Spleen (tissue), 11 donors: Measurements from ENCODE around the gene EML3. TPM values are rescaled to one million over a fixed set of nuclear protein-coding genes. Genes with fewer than 3 reads are reported as not detected.

Experiments
- DNase-seq: peaks from one replicate; pipeline ENCODE4 v3.0.0-alpha.2; 2020
- H3K27ac ChIP-seq, 8 donors: fragments of 200-600 bp; sonication (generic) in 7 of 8; 1 replicate in 4 of 8; 2 replicates in 4 of 8; pipeline versions ENCODE4 v1.5.0 to v1.8.0; 2016 to 2021; ENCODE audit warnings: inconsistent platforms in 4 of 8, mild to moderate bottlenecking in 4 of 8, moderate library complexity in 1 of 8
- H3K27me3 ChIP-seq, 7 donors: fragments of 200-600 bp; sonication (generic) in 6 of 7; replicated peaks in 1 of 7; 1 replicate in 4 of 7; 2 replicates in 3 of 7; pipeline versions ENCODE4 v1.5.0 to v1.8.0; 2016 to 2021; ENCODE audit warnings: inconsistent platforms in 3 of 7, mild to moderate bottlenecking in 1 of 7
- H3K36me3 ChIP-seq, 6 donors: fragments of 200-600 bp; sonication (generic) in 5 of 6; 1 replicate in 4 of 6; 2 replicates in 2 of 6; pipeline versions ENCODE4 v1.5.0 to v1.8.0; 2016 to 2021; ENCODE audit warnings: inconsistent platforms in 2 of 6
- H3K4me1 ChIP-seq, 6 donors: fragments of 200-600 bp; sonication (generic) in 5 of 6; 1 replicate in 3 of 6; 2 replicates in 3 of 6; pipeline versions ENCODE4 v1.5.0 to v1.8.0; 2016 to 2021; ENCODE audit warnings: inconsistent platforms in 3 of 6
- H3K4me3 ChIP-seq, 8 donors: fragments of 200-600 bp; sonication (generic) in 7 of 8; 1 replicate in 4 of 8; 2 replicates in 4 of 8; pipeline versions ENCODE4 v1.5.0 to v1.8.0; 2016 to 2021; ENCODE audit warnings: inconsistent platforms in 4 of 8, mild to moderate bottlenecking in 4 of 8, moderate library complexity in 2 of 8
- H3K9me3 ChIP-seq, 8 donors: fragments of 200-600 bp; sonication (generic) in 7 of 8; 1 replicate in 4 of 8; 2 replicates in 4 of 8; pipeline versions ENCODE4 v1.5.0 to v1.8.0; 2016 to 2021; ENCODE audit warnings: inconsistent platforms in 4 of 8
- CTCF ChIP-seq, 11 experiments: fragments of 200-600 bp in 7 of 11; fragments of 450-650 bp in 4 of 11; sonication (generic) in 4 of 11; IDR thresholded peaks in 8 of 11; conservative IDR thresholded peaks in 3 of 11; 1 replicate in 7 of 11; 2 replicates in 4 of 11; pipeline versions ENCODE4 v1.4.0 to v1.8.0; 2016 to 2021; ENCODE audit warnings: antibody characterized with exemption in 11 of 11, inconsistent platforms in 4 of 11, mild to moderate bottlenecking in 1 of 11
- POLR2A ChIP-seq, 3 donors: fragments of 450-650 bp; IDR thresholded peaks; one replicate each; pipeline ENCODE4 v1.5.1; 2017; ENCODE audit warnings: antibody characterized with exemption in 3 of 3, mild to moderate bottlenecking in 1 of 3
- POLR2AphosphoS5 ChIP-seq, 3 donors: sonication (generic); formaldehyde crosslinking; IDR thresholded peaks; one replicate each; pipeline ENCODE4 v1.5.1; 2017; ENCODE audit warnings: antibody characterized with exemption in 3 of 3
- WGBS, 5 donors: extraction: QIAGEN DNeasy Blood & Tissue Kit in 3 of 5; methylation state at CpG; one replicate each; pipeline versions ENCODE4 v1.1.5 to v1.1.7; 2013 to 2018; 5-methylcytosine and 5-hydroxymethylcytosine counted together
- intact Hi-C: fragments of 100-400 bp; cut with DNase I; formaldehyde crosslinking; loops from one replicate; pipeline ENCODE4 v1.15.0; 2023; ENCODE audit warnings: low total_unique reads
- microRNA-seq, 3 donors: library from miRNA; unstranded; fragments of <30 nt; microRNA quantifications; one replicate each; pipeline versions ENCODE4 to v1.1.0, GENCODE V29; 2019 to 2020
- polyA plus RNA-seq, 3 donors: library from polyadenylated mRNA; stranded (reverse); fragments of 200-250 nt; gene quantifications; one replicate each; pipeline ENCODE4 v1.2.1, GENCODE V29; 2013
- small RNA-seq, 4 donors: library from RNA; depleted of rRNA; stranded (forward); fragments of <200 nt; gene quantifications; one replicate each; pipeline ENCODE3, GENCODE V24; 2016
- total RNA-seq, 7 donors: library from RNA; depleted of rRNA in 3 of 7; stranded (reverse); fragments of >200 nt in 3 of 7; fragmentation: NEBNext Ultra II Directional in 4 of 7; extraction: Animal tissue kit (Norgen Biotek cat#: 25700) in 4 of 7; gene quantifications; one replicate each; pipeline versions ENCODE4 v1.1.0 to v1.2.1, GENCODE V29; 2016 to 2021
- donor health status: healthy with polysubstance abuse.
- donor health status: DM: no; HTN: no; CAD: no; lungs with moderate emphysema.
- donor health status: DM: no; HTN: no; CAD: no.
- donor health status: Bipolar disorder and iron deficiency.
- donor health status: healthy.
- donor health status: DM: no; HTN: no; CAD: no.
- donor health status: DM: yes; HTN: yes; CAD: no.

The EML3 gene
- total and polyA plus RNA-seq, 10 donors: 46.7 to 159 (median 112) TPM

- H3K27me3 ChIP-seq: no peaks in the 10 kb centered on the region
- H3K4me3 ChIP-seq: peak overlapping the region in 1 of 8 donors; percentile 24
- H3K36me3 ChIP-seq: peaks cover 0 to 18% (median 10%) of the 10 kb centered on the region in 6 donors
- peak overlapping the region; percentile 80 to 95 (median 86) for H3K27ac ChIP-seq
- peaks cover 68 to 97% (median 81%) of the 10 kb centered on the region in 6 donors for H3K4me1 ChIP-seq
- WGBS, 5 donors: 73 to 88% (median 79%) methylated on average over 8 of the region's 8 CpGs
- H3K9me3 ChIP-seq: no peaks in the 10 kb centered on the region
- no peak for DNase-seq
- intact Hi-C loops: no loop called here
- TF ChIP-seq POLR2A (IDR thresholded peaks at IDR 0.05): no peak
- no peak for TF ChIP-seq POLR2AphosphoS5 (IDR thresholded peaks at IDR 0.05)
- no peak for TF ChIP-seq CTCF (IDR thresholded peaks at IDR 0.05 in 8 of 11, conservative IDR thresholded peaks at IDR 0.05 in 3 of 11)
Observed at GRCh38 chr11:62553839-62554361, 58.7 kb downstream of the EML3 start.

GRCh38 chr11:62553080-62553838 lies 59.3 kb downstream of the EML3 start:
- Histone ChIP-seq H3K4me3 (peak overlapping the region in 2 of 8 donors; percentile 9 to 24), H3K27me3 (no peaks in the 10 kb centered on the region), H3K4me1 (peaks cover 68 to 91% (median 77%) of the 10 kb centered on the region in 6 donors), H3K27ac (peak overlapping the region; percentile 80 to 95 (median 86)), H3K36me3 (peaks cover 0 to 11% (median 4%) of the 10 kb centered on the region in 6 donors), H3K9me3 (no peaks in the 10 kb centered on the region)
- peak; percentile 85 for DNase-seq
- no peak for TF ChIP-seq POLR2A (IDR thresholded peaks at IDR 0.05)
- TF ChIP-seq CTCF (IDR thresholded peaks at IDR 0.05 in 8 of 11, conservative IDR thresholded peaks at IDR 0.05 in 3 of 11): no peak
- peak; percentile 63 to 78 (median 70) for TF ChIP-seq POLR2AphosphoS5 (IDR thresholded peaks at IDR 0.05)
- 11 to 28% (median 15%) methylated on average over 14 to 15 of the region's 15 CpGs for WGBS, 5 donors
- intact Hi-C loops: no loop called here

GRCh38 chr11:62552485-62553079 lies 60.0 kb downstream of the EML3 start:
- no peak for DNase-seq
- WGBS, 5 donors: 43 to 57% (median 49%) methylated on average over 4 of the region's 4 CpGs
- Histone ChIP-seq H3K27ac (peak overlapping the region; percentile 80 to 95 (median 86)), H3K27me3 (peaks cover 0 to 3% (median 0%) of the 10 kb centered on the region in 7 donors), H3K9me3 (no peaks in the 10 kb centered on the region), H3K36me3 (peaks cover 0 to 5% (median 0%) of the 10 kb centered on the region in 6 donors), H3K4me3 (peak overlapping the region in 1 of 8 donors; percentile 24), H3K4me1 (peaks cover 64 to 89% (median 76%) of the 10 kb centered on the region in 6 donors)
- TF ChIP-seq POLR2A (IDR thresholded peaks at IDR 0.05): no peak
- TF ChIP-seq CTCF (IDR thresholded peaks at IDR 0.05 in 8 of 11, conservative IDR thresholded peaks at IDR 0.05 in 3 of 11): no peak
- no peak for TF ChIP-seq POLR2AphosphoS5 (IDR thresholded peaks at IDR 0.05)
- intact Hi-C loops: no loop called here

Small RNAs within 50 kb of the gene (microRNA-seq; reads per million reads assigned to microRNA genes)
- 0.70 to 1.1 (median 1.1) reads per million in 3 donors for gene MIR6747

Small RNAs within 50 kb of the gene (small RNA-seq; reads per million reads assigned to genes)
- gene AP001458.1 (0 reads per million in 4 donors), gene EEF1G (0 reads per million in 4 donors), gene MIR6747 (0 to 0.06 (median 0) reads per million in 4 donors)

Other genes starting within 250 kb of the EML3 start
- not detected for gene SCGB1A1, start 193.7 kb downstream of the EML3 start, total RNA-seq
- under 1 TPM in 1 of 3 donors, not detected in 2; 0.35 TPM for gene SCGB1A1, start 193.7 kb downstream of the EML3 start, polyA plus RNA-seq
- 100 to 1,000 TPM; 168 to 370 (median 289) TPM for gene AHNAK, start 66.0 kb downstream of the EML3 start, total RNA-seq
- gene AHNAK, start 66.0 kb downstream of the EML3 start, polyA plus RNA-seq: 10 to 100 TPM; 11.8 to 24.0 (median 12.0) TPM
- gene EEF1G, start 38.9 kb downstream of the EML3 start, total RNA-seq: 1,000 to 10,000 TPM in 6 of 7 donors, 100 to 1,000 TPM in 1; 989 to 1,475 (median 1,270) TPM
- 1,000 to 10,000 TPM; 2,364 to 2,501 (median 2,474) TPM for gene EEF1G, start 38.9 kb downstream of the EML3 start, polyA plus RNA-seq
- 10 to 100 TPM; 14.4 to 30.9 (median 20.1) TPM for gene TUT1, start 21.3 kb downstream of the EML3 start, total RNA-seq
- gene TUT1, start 21.3 kb downstream of the EML3 start, polyA plus RNA-seq: 10 to 100 TPM; 14.5 to 24.1 (median 16.1) TPM
- gene MTA2, start 10.9 kb downstream of the EML3 start, total RNA-seq: 100 to 1,000 TPM; 102 to 154 (median 114) TPM
- 10 to 100 TPM; 55.3 to 94.6 (median 58.5) TPM for gene MTA2, start 10.9 kb downstream of the EML3 start, polyA plus RNA-seq
- gene ROM1, start 482 bp upstream of the EML3 start, total RNA-seq: 1 to 10 TPM; 4.3 to 8.8 (median 5.6) TPM
- 10 to 100 TPM in 1 of 3 donors, 1 to 10 TPM in 2; 4.2 to 15.0 (median 6.1) TPM for gene ROM1, start 482 bp upstream of the EML3 start, polyA plus RNA-seq
- gene B3GAT3, start 9.2 kb upstream of the EML3 start, total RNA-seq: 10 to 100 TPM; 25.2 to 43.7 (median 37.1) TPM
- 10 to 100 TPM; 41.9 to 65.7 (median 63.1) TPM for gene B3GAT3, start 9.2 kb upstream of the EML3 start, polyA plus RNA-seq
- 100 to 1,000 TPM; 122 to 245 (median 198) TPM for gene GANAB, start 33.8 kb upstream of the EML3 start, total RNA-seq
- gene GANAB, start 33.8 kb upstream of the EML3 start, polyA plus RNA-seq: 10 to 100 TPM; 49.0 to 72.4 (median 53.6) TPM
- 10 to 100 TPM; 16.9 to 34.5 (median 24.8) TPM for gene INTS5, start 40.5 kb upstream of the EML3 start, total RNA-seq
- gene INTS5, start 40.5 kb upstream of the EML3 start, polyA plus RNA-seq: 10 to 100 TPM in 1 of 3 donors, 1 to 10 TPM in 2; 4.4 to 13.7 (median 7.0) TPM
- gene C11orf98, start 52.4 kb upstream of the EML3 start, total RNA-seq: 10 to 100 TPM; 30.9 to 43.7 (median 42.5) TPM
- gene C11orf98, start 52.4 kb upstream of the EML3 start, polyA plus RNA-seq: 100 to 1,000 TPM; 144 to 164 (median 152) TPM
- 10 to 100 TPM in 6 of 7 donors, 1 to 10 TPM in 1; 3.0 to 19.4 (median 13.2) TPM for gene CSKMT, start 52.5 kb upstream of the EML3 start, total RNA-seq
- 10 to 100 TPM; 32.6 to 59.4 (median 40.3) TPM for gene CSKMT, start 52.5 kb upstream of the EML3 start, polyA plus RNA-seq
- gene UQCC3, start 58.9 kb upstream of the EML3 start, total RNA-seq: 1 to 10 TPM; 4.9 to 6.5 (median 5.9) TPM
- 10 to 100 TPM; 20.2 to 23.7 (median 23.3) TPM for gene UQCC3, start 58.9 kb upstream of the EML3 start, polyA plus RNA-seq
- gene LBHD1, start 59.5 kb upstream of the EML3 start, total RNA-seq: 10 to 100 TPM in 6 of 7 donors, 1 to 10 TPM in 1; 10.0 to 20.2 (median 12.8) TPM
- gene LBHD1, start 59.5 kb upstream of the EML3 start, polyA plus RNA-seq: 10 to 100 TPM in 2 of 3 donors, 1 to 10 TPM in 1; 7.3 to 21.2 (median 15.1) TPM
- 100 to 1,000 TPM in 6 of 7 donors, 10 to 100 TPM in 1; 93.8 to 158 (median 128) TPM for gene UBXN1, start 66.3 kb upstream of the EML3 start, total RNA-seq
- 100 to 1,000 TPM; 198 to 209 (median 203) TPM for gene UBXN1, start 66.3 kb upstream of the EML3 start, polyA plus RNA-seq
- gene LRRN4CL, start 76.8 kb upstream of the EML3 start, total RNA-seq: not detected
- under 1 TPM; 0.04 to 0.48 (median 0.17) TPM for gene LRRN4CL, start 76.8 kb upstream of the EML3 start, polyA plus RNA-seq
- gene BSCL2, start 94.6 kb upstream of the EML3 start, total RNA-seq: 10 to 100 TPM; 25.6 to 66.0 (median 34.4) TPM
- gene BSCL2, start 94.6 kb upstream of the EML3 start, polyA plus RNA-seq: 10 to 100 TPM; 47.7 to 62.6 (median 47.8) TPM
- gene GNG3, start 94.9 kb upstream of the EML3 start, total RNA-seq: not detected
- gene GNG3, start 94.9 kb upstream of the EML3 start, polyA plus RNA-seq: under 1 TPM in 2 of 3 donors, not detected in 1; 0.12 to 0.13 TPM
- gene HNRNPUL2, start 114.7 kb upstream of the EML3 start, total RNA-seq: 10 to 100 TPM; 39.3 to 62.8 (median 48.5) TPM
- 10 to 100 TPM; 26.4 to 37.1 (median 29.3) TPM for gene HNRNPUL2, start 114.7 kb upstream of the EML3 start, polyA plus RNA-seq
- 10 to 100 TPM; 25.4 to 47.1 (median 30.5) TPM for gene TTC9C, start 115.7 kb upstream of the EML3 start, total RNA-seq
- 10 to 100 TPM; 27.8 to 35.6 (median 33.4) TPM for gene TTC9C, start 115.7 kb upstream of the EML3 start, polyA plus RNA-seq
- gene ZBTB3, start 141.4 kb upstream of the EML3 start, total RNA-seq: 10 to 100 TPM in 5 of 7 donors, 1 to 10 TPM in 2; 6.6 to 14.5 (median 11.1) TPM
- 1 to 10 TPM; 3.2 to 4.9 (median 3.9) TPM for gene ZBTB3, start 141.4 kb upstream of the EML3 start, polyA plus RNA-seq
- 10 to 100 TPM; 52.1 to 74.0 (median 60.2) TPM for gene POLR2G, start 148.8 kb upstream of the EML3 start, total RNA-seq
- gene POLR2G, start 148.8 kb upstream of the EML3 start, polyA plus RNA-seq: 100 to 1,000 TPM; 129 to 153 (median 135) TPM
- 10 to 100 TPM; 16.6 to 28.8 (median 23.7) TPM for gene TAF6L, start 158.6 kb upstream of the EML3 start, total RNA-seq
- gene TAF6L, start 158.6 kb upstream of the EML3 start, polyA plus RNA-seq: 10 to 100 TPM; 11.9 to 37.5 (median 21.1) TPM
- 10 to 100 TPM; 39.0 to 80.8 (median 48.3) TPM for gene TMEM179B, start 174.6 kb upstream of the EML3 start, total RNA-seq
- 10 to 100 TPM; 46.1 to 57.1 (median 54.6) TPM for gene TMEM179B, start 174.6 kb upstream of the EML3 start, polyA plus RNA-seq
- gene TMEM223, start 179.2 kb upstream of the EML3 start, total RNA-seq: 10 to 100 TPM; 11.2 to 27.8 (median 13.6) TPM
- gene TMEM223, start 179.2 kb upstream of the EML3 start, polyA plus RNA-seq: 10 to 100 TPM; 19.0 to 32.8 (median 25.0) TPM
- gene NXF1, start 192.7 kb upstream of the EML3 start, total RNA-seq: 100 to 1,000 TPM in 4 of 7 donors, 10 to 100 TPM in 3; 87.7 to 125 (median 118) TPM
- gene NXF1, start 192.7 kb upstream of the EML3 start, polyA plus RNA-seq: 100 to 1,000 TPM in 2 of 3 donors, 10 to 100 TPM in 1; 83.1 to 271 (median 194) TPM
- gene STX5, start 219.3 kb upstream of the EML3 start, total RNA-seq: 10 to 100 TPM; 40.5 to 50.7 (median 43.7) TPM
- 10 to 100 TPM; 20.9 to 27.0 (median 23.5) TPM for gene STX5, start 219.3 kb upstream of the EML3 start, polyA plus RNA-seq
- not detected for gene TEX54, start 220.1 kb upstream of the EML3 start, total RNA-seq
- gene TEX54, start 220.1 kb upstream of the EML3 start, polyA plus RNA-seq: not detected
- gene WDR74, start 226.8 kb upstream of the EML3 start, total RNA-seq: 10 to 100 TPM; 29.0 to 62.2 (median 46.4) TPM
- 10 to 100 TPM; 56.0 to 66.2 (median 60.1) TPM for gene WDR74, start 226.8 kb upstream of the EML3 start, polyA plus RNA-seq